ENCODE measurements around the gene WDR62. TPM values are rescaled to one million over a fixed set of nuclear protein-coding genes. Genes with fewer than 3 reads are reported as not detected.

WDR62 gene
- total and polyA plus RNA-seq, 2 of the 8 experiments (the other 6 are each of a cell fraction or from before 2014, with no cell fraction given) = 28.2 to 39.5 TPM

- TF ChIP-seq SUZ12 (IDR thresholded peaks at IDR 0.05; ENCODE audit: low read length) = no peak
- peak; percentile 10 to 53 (median 53); a peak in 3 of 4 replicates for TF ChIP-seq CTCF (IDR thresholded peaks at IDR 0.05; ENCODE audit: control extremely low read depth in 1 of 3, insufficient read depth in 1 of 3, low read depth in 1 of 3, low read length in 3 of 3)
- no peak for TF ChIP-seq SRF (IDR thresholded peaks at IDR 0.05; ENCODE audit: low read depth, low read length)
These were observed 59.4 kb downstream of the WDR62 start (continued) for GRCh38 chr19:36113894-36114720.
